HG03439 (cell line): Measurements from ENCODE around the gene NSD1.
"Not testable (repeated sequence)": the region's sequence is repeated elsewhere in the genome, so short reads cannot be mapped to it uniquely, and the experiment has no call there.

ENCODE experiments used
- ATAC-seq: cut with Tn5 transposase; IDR thresholded peaks from one replicate; pipeline ENCODE4 v1.9.1; 2021; ENCODE audit warnings: mild to moderate bottlenecking, moderate library complexity; ENCODE audit not compliant: unreplicated experiment

NSD1 gene

GRCh38 chr5:177339107-177339638, 205.6 kb downstream of the NSD1 start:
- ATAC-seq, result no peak

GRCh38 chr5:177343000-177343399, 209.4 kb downstream of the NSD1 start:
- not testable (repeated sequence) for ATAC-seq

- no peak for ATAC-seq
Observed at GRCh38 chr5:177343777-177344176, 210.2 kb downstream of the NSD1 start.

- no peak for ATAC-seq
Observed at GRCh38 chr5:177344891-177345290, 211.3 kb downstream of the NSD1 start.

DNA sequence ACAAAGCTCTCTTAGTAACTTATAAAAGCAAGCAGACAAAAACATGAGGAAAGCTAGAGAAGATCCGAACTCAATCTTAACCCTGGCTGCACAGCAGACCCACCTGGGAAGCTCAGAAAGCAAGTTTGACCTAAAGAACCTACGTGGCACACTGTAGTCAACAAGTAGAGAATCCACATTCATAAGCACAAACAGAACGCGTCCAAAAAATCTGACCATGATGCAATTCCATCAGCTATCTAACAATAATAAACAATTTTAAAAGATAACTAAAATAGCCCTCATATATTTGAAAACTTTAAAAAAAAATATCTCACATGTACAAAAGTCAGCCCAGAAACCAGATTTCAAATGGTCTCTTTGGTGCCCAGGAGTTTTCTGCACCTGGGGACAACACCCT, 213.2 kb downstream of the NSD1 start:
- ATAC-seq, result no peak

DNA sequence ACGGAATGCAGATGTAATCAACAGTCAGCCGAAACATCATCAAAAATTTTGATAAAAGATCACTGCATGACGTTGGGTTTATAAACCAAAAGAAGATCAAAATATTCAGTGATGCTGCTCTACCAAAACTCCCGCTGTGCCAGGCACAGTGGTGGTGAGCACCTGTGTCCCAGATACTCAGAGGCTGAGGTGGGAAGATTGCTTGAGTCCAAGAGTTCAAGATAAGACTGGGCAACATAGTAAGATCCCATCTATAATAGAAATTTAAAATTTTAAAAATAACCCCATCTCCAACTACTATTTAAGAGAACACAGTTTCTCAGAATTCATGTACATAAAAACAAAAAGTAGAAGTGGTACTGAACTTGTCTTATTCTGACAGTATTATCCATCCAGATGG, 214.1 kb downstream of the NSD1 start:
- no peak for ATAC-seq

DNA sequence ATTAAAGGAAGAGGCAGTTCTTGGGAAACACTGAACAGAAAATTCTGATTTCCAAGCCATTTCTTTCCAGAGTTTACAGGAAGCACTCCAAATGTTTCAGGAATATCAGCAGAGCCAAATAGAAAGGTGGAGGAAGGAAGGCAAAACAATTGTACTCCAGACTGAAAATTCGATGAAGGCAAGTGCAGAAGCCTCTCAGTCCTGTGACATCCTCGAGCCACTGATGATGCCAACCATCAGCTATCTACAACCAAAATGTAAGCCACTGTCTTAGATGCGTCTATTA, 215.7 kb downstream of the NSD1 start:
- no peak for ATAC-seq

DNA sequence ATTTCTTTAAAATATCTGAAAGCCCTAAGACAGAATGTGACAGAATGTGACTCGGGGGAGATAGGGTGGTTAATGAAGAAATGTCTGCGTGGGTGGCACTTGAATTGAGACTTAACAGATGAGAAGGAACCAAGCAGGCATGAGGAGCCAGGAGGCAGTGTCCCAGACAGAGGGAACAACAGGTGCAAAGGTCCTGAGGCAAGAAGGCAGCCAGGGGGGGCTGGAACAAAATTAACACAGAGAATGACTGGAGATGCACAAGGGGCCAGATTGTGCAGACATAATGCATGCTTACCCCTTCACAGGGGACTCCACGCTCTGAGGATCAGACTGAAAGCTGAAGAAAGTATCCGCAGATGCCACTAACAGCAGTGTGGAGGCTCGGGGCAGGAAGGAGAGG, 216.2 kb downstream of the NSD1 start:
- ATAC-seq, result no peak
